Right lobe of liver (tissue), 6 donors: ENCODE measurements around the gene SPECC1L. TPM values are rescaled to one million over a fixed set of nuclear protein-coding genes. Genes with fewer than 3 reads are reported as not detected.
"Not testable (repeated sequence)": the region's sequence is repeated elsewhere in the genome, so short reads cannot be mapped to it uniquely, and the experiment has no call there.

Experiments used
- ATAC-seq, 4 donors: fragments of 200-7000 bp; cut with Tn5 transposase; one replicate each; pipeline ENCODE4 v1.9.1; 2020; ENCODE audit warnings: mild to moderate bottlenecking in 4 of 4, moderate library complexity in 4 of 4
- DNase-seq, 3 donors: peaks; one replicate each; pipeline ENCODE4 v3.0.0-alpha.2; 2020
- H3K27ac ChIP-seq, 3 donors: fragments of 200-600 bp; one replicate each; pipeline ENCODE4 v1.8.0; 2022
- H3K27me3 ChIP-seq, 2 donors: fragments of 200-600 bp; one replicate each; pipeline ENCODE4 v1.8.0; 2022
- H3K36me3 ChIP-seq, 4 donors: fragments of 200-600 bp; sonication (generic) in 1 of 4; one replicate each; pipeline versions ENCODE4 v1.5.1 to v1.8.0; 2017 to 2022; ENCODE audit warnings: control low read depth in 1 of 4
- H3K4me1 ChIP-seq, 4 donors: fragments of 200-600 bp; sonication (generic) in 1 of 4; one replicate each; pipeline versions ENCODE4 v1.5.1 to v1.8.0; 2017 to 2022; ENCODE audit warnings: control low read depth in 1 of 4
- H3K4me3 ChIP-seq, 3 donors: fragments of 200-600 bp; one replicate each; pipeline ENCODE4 v1.8.0; 2022
- H3K9me3 ChIP-seq, 4 donors: fragments of 200-600 bp; sonication (generic) in 1 of 4; one replicate each; pipeline versions ENCODE4 v1.5.1 to v1.8.0; 2017 to 2022; ENCODE audit warnings: control low read depth in 1 of 4
- POLR2A ChIP-seq: fragments of 450-650 bp; IDR thresholded peaks from one replicate; pipeline ENCODE4 v1.6.1; 2017; ENCODE audit warnings: antibody characterized with exemption, mild to moderate bottlenecking
- WGBS: methylation state at CpG from one replicate; pipeline ENCODE4 v1.1.6; 2018; ENCODE audit warnings: low coverage, low lambda C conversion rate; ENCODE audit not compliant: insufficient coverage; ENCODE audit errors: missing lambda C conversion rate; 5-methylcytosine and 5-hydroxymethylcytosine counted together
- intact Hi-C, 2 donors: fragments of 100-400 bp; cut with DNase I; formaldehyde crosslinking; loops; one replicate each; pipeline versions ENCODE4 v1.11.2 to v1.14.1; 2022
- total RNA-seq, 6 experiments: library from RNA; depleted of rRNA in 2 of 6; stranded (reverse); fragments of >200 nt in 2 of 6; fragmentation: NEBNext Ultra II Directional in 3 of 6; extraction: Animal tissue kit (Norgen Biotek cat#: 25700) in 3 of 6; gene quantifications; one replicate each; pipeline versions ENCODE4 v1.1.0 to v1.2.4, GENCODE V29; 2016 to 2023
- TF ChIP-seq, protein P1 (sequence below), 4 donors: fragments of 200-600 bp in 3 of 4; fragments of 450-650 bp in 1 of 4; IDR thresholded peaks; one replicate each; pipeline versions ENCODE4 v1.5.1 to v1.8.0; 2016 to 2022; ENCODE audit warnings: antibody characterized with exemption in 4 of 4, mild to moderate bottlenecking in 2 of 4
- donor health status: DM: no; HTN: yes; CAD: no.
- donor health status: DM: no; HTN: no; CAD: no.
- donor health status: DM: no; HTN: no; CAD: no.
- donor health status: DM: no; HTN: yes; CAD: no.
- donor health status: DM: no; HTN: yes; CAD: no.

Gene SPECC1L
- total RNA-seq, 6 experiments from 2014 or later = 16.3 to 26.4 (median 24.2) TPM

DNA sequence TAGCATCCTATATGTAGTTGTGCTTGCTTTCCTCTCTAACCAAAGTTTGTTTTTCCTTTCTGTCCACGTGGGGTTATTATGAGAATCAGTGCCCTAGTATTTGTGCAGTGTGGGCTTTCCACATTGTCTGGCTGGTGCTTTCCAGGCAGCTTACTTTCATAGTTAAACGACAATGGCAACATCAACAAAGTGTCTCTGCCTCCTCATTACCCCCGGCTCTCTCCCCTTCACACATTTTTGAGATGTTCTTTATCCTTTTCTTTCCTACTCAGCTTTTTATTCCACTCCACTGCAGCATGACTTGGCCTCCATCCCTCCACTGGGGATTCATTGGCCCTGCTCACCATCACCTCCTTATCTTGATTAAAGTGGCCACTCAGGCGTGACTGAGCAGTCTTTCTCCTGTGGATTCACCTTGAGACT is 19.1 kb downstream of the SPECC1L start:
- Histone ChIP-seq H3K36me3 (no peaks in the 10 kb centered on the region), H3K9me3 (no peaks in the 10 kb centered on the region), H3K27ac (peak overlapping the region; percentile 70 to 97 (median 94)), H3K4me3 (no peak overlapping the region), H3K4me1 (peaks cover 0 to 64% (median 24%) of the 10 kb centered on the region in 4 donors), H3K27me3 (no peaks in the 10 kb centered on the region)
- ATAC-seq (peak; percentile 3 to 37 (median 16)), DNase-seq (no peak)
- intact Hi-C loops = no loop called here
- 19% methylated on average over 4 of the region's 4 CpGs for whole genome bisulfite sequencing
- TF ChIP-seq POLR2A = no peak
- TF ChIP-seq, protein P1, sequence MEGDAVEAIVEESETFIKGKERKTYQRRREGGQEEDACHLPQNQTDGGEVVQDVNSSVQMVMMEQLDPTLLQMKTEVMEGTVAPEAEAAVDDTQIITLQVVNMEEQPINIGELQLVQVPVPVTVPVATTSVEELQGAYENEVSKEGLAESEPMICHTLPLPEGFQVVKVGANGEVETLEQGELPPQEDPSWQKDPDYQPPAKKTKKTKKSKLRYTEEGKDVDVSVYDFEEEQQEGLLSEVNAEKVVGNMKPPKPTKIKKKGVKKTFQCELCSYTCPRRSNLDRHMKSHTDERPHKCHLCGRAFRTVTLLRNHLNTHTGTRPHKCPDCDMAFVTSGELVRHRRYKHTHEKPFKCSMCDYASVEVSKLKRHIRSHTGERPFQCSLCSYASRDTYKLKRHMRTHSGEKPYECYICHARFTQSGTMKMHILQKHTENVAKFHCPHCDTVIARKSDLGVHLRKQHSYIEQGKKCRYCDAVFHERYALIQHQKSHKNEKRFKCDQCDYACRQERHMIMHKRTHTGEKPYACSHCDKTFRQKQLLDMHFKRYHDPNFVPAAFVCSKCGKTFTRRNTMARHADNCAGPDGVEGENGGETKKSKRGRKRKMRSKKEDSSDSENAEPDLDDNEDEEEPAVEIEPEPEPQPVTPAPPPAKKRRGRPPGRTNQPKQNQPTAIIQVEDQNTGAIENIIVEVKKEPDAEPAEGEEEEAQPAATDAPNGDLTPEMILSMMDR (IDR thresholded peaks at IDR 0.05) = no peak

DNA sequence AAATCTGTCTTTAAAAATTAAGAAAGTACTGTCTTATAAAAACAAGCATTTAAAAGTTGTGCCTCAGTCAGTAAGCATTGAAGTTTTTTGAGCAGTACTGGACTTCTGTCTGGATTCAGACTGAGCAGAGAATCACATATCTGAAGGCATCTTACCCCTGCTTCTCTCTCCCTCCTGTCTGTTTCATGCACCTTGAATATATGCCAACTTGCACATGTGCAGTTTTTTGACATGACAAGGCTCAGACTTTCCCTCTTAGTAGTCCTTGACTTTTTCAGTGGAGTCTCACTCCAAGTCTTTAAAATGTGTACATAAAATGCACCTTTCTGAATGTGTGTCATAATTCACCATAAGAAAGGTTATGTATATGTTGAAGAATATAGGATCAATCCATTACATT is 19.8 kb downstream of the SPECC1L start:
- H3K4me1 ChIP-seq = peaks cover 0 to 62% (median 24%) of the 10 kb centered on the region in 4 donors
- H3K36me3 ChIP-seq = no peaks in the 10 kb centered on the region
- no peak overlapping the region for H3K4me3 ChIP-seq
- no peak for DNase-seq
- ATAC-seq = no peak
- TF ChIP-seq POLR2A = no peak
- TF ChIP-seq, protein P1 (IDR thresholded peaks at IDR 0.05) = no peak
- intact Hi-C loops = no loop called here
- no peaks in the 10 kb centered on the region for H3K27me3 ChIP-seq
- peak overlapping the region; percentile 70 to 97 (median 94) for H3K27ac ChIP-seq
- H3K9me3 ChIP-seq = no peaks in the 10 kb centered on the region

DNA sequence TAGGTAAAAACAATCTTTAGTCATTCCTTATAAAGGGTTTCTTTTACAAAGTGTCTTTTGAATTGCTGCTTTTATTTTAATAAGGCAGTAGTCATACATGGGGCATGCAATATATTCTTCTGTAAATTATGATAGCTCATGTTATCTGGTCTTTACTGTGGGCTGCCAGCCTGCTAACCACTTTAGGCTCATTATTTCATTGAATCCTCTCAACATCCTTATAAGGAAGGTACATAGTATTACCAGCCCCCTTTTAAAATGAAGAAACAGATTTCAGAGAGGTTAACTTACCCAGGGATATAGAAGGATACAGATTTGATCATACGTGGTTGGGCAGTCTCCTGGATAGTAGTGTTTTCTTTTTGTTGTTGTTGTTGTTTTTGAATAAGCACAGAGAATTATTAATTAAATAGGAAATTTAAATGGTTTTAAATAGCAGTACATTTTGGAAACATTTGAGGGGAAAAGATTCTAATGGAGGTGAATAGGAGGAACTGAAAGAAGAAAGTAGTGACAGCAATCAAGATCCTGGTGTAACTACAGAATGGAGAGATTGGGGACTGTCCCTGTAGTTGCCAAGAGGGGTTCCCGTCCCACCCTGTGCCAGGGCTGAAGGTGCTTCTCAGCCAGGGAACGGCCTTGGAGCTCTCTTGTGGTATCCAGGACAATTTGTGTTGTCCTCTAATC is 21.0 kb downstream of the SPECC1L start:
- intact Hi-C loops = no loop called here
- no peak for TF ChIP-seq POLR2A
- ATAC-seq (no peak), DNase-seq (no peak)
- no peaks in the 10 kb centered on the region for H3K9me3 ChIP-seq
- peaks cover 0 to 56% (median 24%) of the 10 kb centered on the region in 4 donors for H3K4me1 ChIP-seq
- H3K36me3 ChIP-seq = no peaks in the 10 kb centered on the region
- no peaks in the 10 kb centered on the region for H3K27me3 ChIP-seq
- H3K4me3 ChIP-seq = no peak overlapping the region
- 39% methylated on average over 3 of the region's 3 CpGs for WGBS
- H3K27ac ChIP-seq = peak overlapping the region; percentile 75 to 97 (median 94)

DNA sequence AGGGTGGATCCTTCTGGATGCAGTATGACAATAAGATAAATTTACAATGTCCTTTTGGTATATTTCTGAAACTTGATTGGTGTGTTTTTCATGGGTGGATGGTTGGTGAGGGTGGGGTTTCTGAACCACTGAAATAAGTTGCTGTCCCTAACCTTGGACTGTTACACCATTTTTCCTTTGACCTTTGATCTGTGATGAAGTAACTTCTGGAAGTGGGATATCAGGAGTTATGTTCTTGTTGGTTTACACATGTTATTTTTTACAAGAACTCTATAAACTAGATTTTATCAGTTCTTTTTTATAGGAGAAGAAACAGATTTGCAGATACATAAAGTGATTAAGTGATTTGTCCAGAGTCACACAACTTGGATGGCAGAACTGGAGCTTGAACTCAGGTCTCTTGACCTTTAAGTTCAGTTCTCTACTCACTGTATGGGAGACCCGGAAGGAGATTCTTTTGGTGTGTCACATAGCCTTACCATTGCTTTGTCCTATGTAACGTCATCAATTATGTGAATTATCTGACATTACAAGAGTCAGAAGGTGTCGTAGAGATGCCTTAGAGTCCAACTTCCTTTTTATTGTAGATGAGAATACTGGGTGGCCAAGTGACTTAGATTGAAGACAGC is 21.7 kb downstream of the SPECC1L start:
- Histone ChIP-seq H3K4me1 (peaks cover 0 to 52% (median 22%) of the 10 kb centered on the region in 4 donors), H3K27ac (peak overlapping the region; percentile 75 to 97 (median 94))
- peak; percentile 47 to 74 (median 57) for ATAC-seq
- WGBS = 30% methylated on average over 2 of the region's 3 CpGs
- DNase-seq, H3K36me3 ChIP-seq, intact Hi-C loops, H3K4me3 ChIP-seq, H3K9me3 ChIP-seq, H3K27me3 ChIP-seq: not testable (repeated sequence)

DNA sequence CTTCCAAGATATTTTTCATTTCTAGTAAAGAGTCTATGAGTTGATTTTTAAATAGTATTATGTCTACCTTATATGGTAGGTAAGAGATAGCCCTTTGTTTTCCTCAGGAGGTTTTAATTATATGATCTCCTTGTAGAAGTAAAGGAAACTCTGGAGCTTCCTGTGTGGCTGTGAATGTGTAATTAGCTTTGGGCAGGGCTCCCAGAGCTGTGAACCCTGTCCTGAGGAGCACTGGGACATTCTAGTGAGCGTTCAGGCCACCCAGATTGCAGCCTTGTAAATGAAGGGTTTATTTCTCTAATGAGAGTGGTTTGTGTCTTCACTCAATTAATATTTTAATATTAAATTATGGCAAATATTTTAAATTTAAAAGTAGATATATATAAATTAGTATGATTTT is 24.3 kb downstream of the SPECC1L start:
- H3K36me3 ChIP-seq, H3K9me3 ChIP-seq, DNase-seq, intact Hi-C loops, H3K27me3 ChIP-seq, H3K4me3 ChIP-seq: not testable (repeated sequence)
- 14% methylated on average over 1 of the region's 1 CpG for WGBS
- Histone ChIP-seq H3K27ac (peak overlapping the region in 2 of 3 donors; percentile 74 to 75), H3K4me1 (peaks cover 0 to 34% (median 17%) of the 10 kb centered on the region in 4 donors)
- ATAC-seq = peak; percentile 72 to 88 (median 75)

DNA sequence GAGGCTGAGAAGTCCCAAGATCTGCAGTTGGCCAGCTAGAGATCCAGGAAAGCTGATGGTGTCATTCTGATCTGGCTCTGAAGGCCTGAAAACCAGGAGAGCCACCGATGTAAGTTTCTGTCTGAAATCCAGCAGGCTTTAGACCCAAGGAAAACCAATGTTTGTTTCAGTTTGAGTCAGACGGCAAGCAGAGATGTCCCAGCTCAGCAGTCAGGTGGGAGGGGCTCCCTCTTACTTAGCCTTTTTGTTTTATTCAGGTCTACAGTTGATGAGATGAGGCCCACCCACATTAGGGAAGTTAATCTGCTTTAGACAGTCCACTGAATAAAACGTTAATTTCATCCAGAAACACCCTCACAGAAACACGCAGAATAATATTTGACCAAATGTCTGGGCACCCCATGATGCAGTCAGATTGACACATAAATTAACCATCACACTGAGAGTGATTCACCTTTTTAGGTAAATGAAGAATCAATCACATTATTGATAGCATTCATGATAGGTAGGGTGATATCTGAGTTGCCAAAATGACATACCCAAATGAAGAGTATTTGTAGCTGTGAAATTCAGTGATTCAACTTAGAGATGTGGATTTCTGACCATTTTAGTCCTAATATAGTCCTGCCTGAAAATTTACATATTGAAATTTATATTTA is 28.0 kb downstream of the SPECC1L start:
- H3K27me3 ChIP-seq, DNase-seq, intact Hi-C loops, H3K9me3 ChIP-seq, ATAC-seq, H3K36me3 ChIP-seq, H3K27ac ChIP-seq, H3K4me3 ChIP-seq: not testable (repeated sequence)
- 14% methylated on average over 2 of the region's 4 CpGs for WGBS
- H3K4me1 ChIP-seq = peaks cover 0 to 37% (median 16%) of the 10 kb centered on the region in 4 donors

DNA sequence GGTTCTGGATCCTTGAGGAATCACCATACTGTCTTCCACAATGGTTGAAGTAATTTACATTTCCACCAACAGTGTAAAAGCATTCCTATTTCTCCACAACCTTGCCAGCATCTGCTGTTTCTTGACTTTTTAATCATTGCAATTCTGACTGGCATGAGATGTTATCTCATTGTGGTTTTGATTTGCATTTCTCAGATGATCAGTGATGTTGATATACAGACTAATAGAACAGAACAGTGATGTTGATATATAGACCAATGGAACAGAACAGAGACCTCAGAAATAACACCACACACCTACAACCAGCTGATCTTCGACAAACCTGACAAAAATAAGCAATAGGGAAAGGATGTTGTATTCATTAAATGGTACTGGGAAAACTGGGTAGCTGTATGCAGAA is 29.9 kb downstream of the SPECC1L start:
- DNase-seq, H3K4me3 ChIP-seq, H3K27ac ChIP-seq, H3K9me3 ChIP-seq, H3K27me3 ChIP-seq, ATAC-seq, intact Hi-C loops, H3K36me3 ChIP-seq: not testable (repeated sequence)
- 68% methylated on average over 1 of the region's 1 CpG for WGBS
- peaks cover 0 to 40% (median 19%) of the 10 kb centered on the region in 4 donors for H3K4me1 ChIP-seq
